PC-9 (cell line): ENCODE data around the gene EDRF1. TPM values are rescaled to one million over a fixed set of nuclear protein-coding genes. Genes with fewer than 3 reads are reported as not detected.

Experiments
- BruUV-seq: library from RNA; stranded (reverse); fragments of 400-500 nt; replicated peaks from 2 replicates; lab custom pipeline; 2021; lab: Mats Ljungman, UMichigan
- CTCF ChIA-PET: fragments of 300-600 bp; sonication (Branson Sonifier 250); formaldehyde crosslinking; loops from one replicate; lab custom pipeline; 2022; ENCODE audit warnings: antibody characterized with exemption; lab: Charles Lee
- POLR2A ChIA-PET: fragments of 300-600 bp; sonication (Branson Sonifier 250); formaldehyde crosslinking; loops from one replicate; lab custom pipeline; 2022; ENCODE audit warnings: antibody characterized with exemption; ENCODE audit not compliant: unreplicated experiment; lab: Charles Lee
- DNase-seq, 2 experiments: peaks; one replicate each; pipeline versions ENCODE4 v3.0.0 to v3.0.0-alpha.2; 2015 to 2022; ENCODE audit warnings: mixed read lengths in 1 of 2
- H2AFZ ChIP-seq: fragments of 200-600 bp; sonication (generic); 2 replicates; pipeline ENCODE4 v1.8.1; 2017; ENCODE audit warnings: antibody characterized with exemption
- H3F3A ChIP-seq: fragments of 200-600 bp; sonication (generic); 2 replicates; pipeline ENCODE4 v1.8.1; 2017; ENCODE audit warnings: antibody characterized with exemption, mild to moderate bottlenecking, low read depth; ENCODE audit not compliant: insufficient read depth
- H3K27ac ChIP-seq: fragments of 200-600 bp; sonication (generic); 2 replicates; pipeline ENCODE4 v1.6.1; 2016; ENCODE audit warnings: mixed run types
- H3K27me3 ChIP-seq: fragments of 200-600 bp; sonication (generic); 2 replicates; pipeline ENCODE4 v1.6.1; 2016; ENCODE audit warnings: low read depth, mixed run types; ENCODE audit not compliant: insufficient read depth
- H3K36me3 ChIP-seq: fragments of 200-600 bp; sonication (generic); 2 replicates; pipeline ENCODE4 v1.6.1; 2016; ENCODE audit warnings: low read depth, mixed run types
- H3K4me1 ChIP-seq: fragments of 200-600 bp; sonication (generic); replicated peaks from 2 replicates; pipeline ENCODE4 v1.6.1; 2016; ENCODE audit warnings: mixed run types; ENCODE audit not compliant: insufficient read depth
- H3K4me2 ChIP-seq: fragments of 200-600 bp; sonication (generic); 2 replicates; pipeline ENCODE4 v1.6.1; 2017; ENCODE audit warnings: mixed run types
- H3K4me3 ChIP-seq: fragments of 200-600 bp; sonication (generic); 2 replicates; pipeline ENCODE4 v1.6.1; 2016; ENCODE audit warnings: mixed run types
- H3K79me2 ChIP-seq: fragments of 200-600 bp; sonication (generic); 2 replicates; pipeline ENCODE4 v1.6.1; 2017; ENCODE audit warnings: low read depth, mixed run types
- H3K9me2 ChIP-seq: fragments of 200-600 bp; sonication (generic); 2 replicates; pipeline ENCODE4 v1.8.1; 2017; ENCODE audit warnings: mild to moderate bottlenecking; ENCODE audit not compliant: insufficient read depth
- H3K9me3 ChIP-seq: fragments of 200-600 bp; sonication (generic); 2 replicates; pipeline ENCODE4 v1.8.1; 2016; ENCODE audit warnings: low read depth; ENCODE audit not compliant: insufficient read depth
- H4K20me1 ChIP-seq: fragments of 200-600 bp; sonication (generic); 2 replicates; pipeline ENCODE4 v1.8.1; 2017; ENCODE audit not compliant: insufficient read depth
- CTCF ChIP-seq: fragments of 200-600 bp; sonication (generic); conservative IDR thresholded peaks from 2 replicates; pipeline ENCODE4 v1.6.1; 2017; ENCODE audit warnings: mixed run types, antibody characterized with exemption, mild to moderate bottlenecking, moderate library complexity
- EZH2 ChIP-seq: fragments of 200-600 bp; sonication (generic); IDR thresholded peaks from 2 replicates; pipeline ENCODE4 v1.8.0; 2017; ENCODE audit warnings: antibody characterized with exemption, low read depth
- intact Hi-C: fragments of 100-400 bp; cut with micrococcal nuclease; formaldehyde crosslinking; loops from one replicate; pipeline ENCODE4 v1.10.0; 2022; ENCODE audit not compliant: unreplicated experiment
- total RNA-seq: library from RNA; stranded (reverse); gene quantifications from 2 replicates; pipeline ENCODE4 v1.2.3, GENCODE V29; 2021

The EDRF1 gene
- total RNA-seq, 1 experiment from 2014 or later = 21.7 TPM

GRCh38 chr10:125792342-125793300 is 73.1 kb downstream of the EDRF1 start:
- no TSS peak for BruUV-seq
- no peak overlapping the region for H3K4me2 ChIP-seq
- DNase-seq = no peak
- H2AFZ ChIP-seq = no peak overlapping the region
- H4K20me1 ChIP-seq = no peaks in the 10 kb centered on the region
- no peaks in the 10 kb centered on the region for H3K9me3 ChIP-seq
- H3K27me3 ChIP-seq = no peaks in the 10 kb centered on the region
- no peaks in the 10 kb centered on the region for H3K9me2 ChIP-seq
- ChIA-PET CTCF (no interaction called here), POLR2A (no interaction called here)
- no peaks in the 10 kb centered on the region for H3F3A ChIP-seq
- H3K36me3 ChIP-seq = 0 out of 2 replicates have a peak, but pooled peaks cover 3% of the 10 kb centered on the region
- H3K4me3 ChIP-seq = no peak overlapping the region
- TF ChIP-seq EZH2 = no peak
- TF ChIP-seq CTCF = no peak
- H3K27ac ChIP-seq = no peak overlapping the region
- intact Hi-C loops = no loop called here
- no peaks in the 10 kb centered on the region for H3K4me1 ChIP-seq
- H3K79me2 ChIP-seq = no peaks in the 10 kb centered on the region

- no peak overlapping the region for H3K4me3 ChIP-seq
- H3F3A ChIP-seq = no peaks in the 10 kb centered on the region
- CTCF ChIA-PET = no interaction called here
- no peak for DNase-seq
- no peaks in the 10 kb centered on the region for H3K27me3 ChIP-seq
- H3K36me3 ChIP-seq = 0 out of 2 replicates have a peak, but pooled peaks cover 3% of the 10 kb centered on the region
- POLR2A ChIA-PET = no interaction called here
- no peak overlapping the region for H2AFZ ChIP-seq
- no peaks in the 10 kb centered on the region for H4K20me1 ChIP-seq
- intact Hi-C loops = no loop called here
- TF ChIP-seq EZH2 (no peak), CTCF (no peak)
- H3K4me2 ChIP-seq = no peak overlapping the region
- no TSS peak for BruUV-seq
- H3K27ac ChIP-seq = no peak overlapping the region
- no peaks in the 10 kb centered on the region for H3K9me2 ChIP-seq
- H3K9me3 ChIP-seq = no peaks in the 10 kb centered on the region
- no peaks in the 10 kb centered on the region for H3K4me1 ChIP-seq
- no peaks in the 10 kb centered on the region for H3K79me2 ChIP-seq
Measured at GRCh38 chr10:125795128-125795527, 75.6 kb downstream of the EDRF1 start.

- H3F3A ChIP-seq = no peaks in the 10 kb centered on the region
- ChIA-PET POLR2A (no interaction called here), CTCF (no interaction called here)
- no peaks in the 10 kb centered on the region for H3K9me3 ChIP-seq
- 0 out of 2 replicates have a peak, but pooled peaks cover 3% of the 10 kb centered on the region for H3K36me3 ChIP-seq
- DNase-seq = no peak
- intact Hi-C loops = no loop called here
- no peak overlapping the region for H2AFZ ChIP-seq
- H3K4me3 ChIP-seq = no peak overlapping the region
- BruUV-seq = no TSS peak
- no peaks in the 10 kb centered on the region for H3K27me3 ChIP-seq
- H3K79me2 ChIP-seq = no peaks in the 10 kb centered on the region
- no peak overlapping the region for H3K4me2 ChIP-seq
- H3K4me1 ChIP-seq = no peaks in the 10 kb centered on the region
- H3K9me2 ChIP-seq = no peaks in the 10 kb centered on the region
- H3K27ac ChIP-seq = no peak overlapping the region
- no peaks in the 10 kb centered on the region for H4K20me1 ChIP-seq
- TF ChIP-seq EZH2 = no peak
- TF ChIP-seq CTCF = no peak
Measured at GRCh38 chr10:125795637-125796190, 76.2 kb downstream of the EDRF1 start.
